Endothelial cell of umbilical vein (primary cell): Measurements from ENCODE around the gene COL23A1. TPM values are rescaled to one million over a fixed set of nuclear protein-coding genes. Genes with fewer than 3 reads are reported as not detected.

ENCODE experiments used
- BruUV-seq: library from RNA; stranded (reverse); fragments of 400-500 nt; replicated peaks from 2 replicates; lab custom pipeline; 2021; lab: Mats Ljungman, UMichigan
- CTCF ChIA-PET: fragments of 300-600, 350-600 bp; sonication (Branson Sonifier 250); formaldehyde crosslinking; loops from one replicate; lab custom pipeline; 2021; ENCODE audit warnings: antibody characterized with exemption, inconsistent platforms; lab: Charles Lee
- POLR2A ChIA-PET: fragments of 300-600, 350-600 bp; sonication (Branson Sonifier 250); formaldehyde crosslinking; loops from one replicate; lab custom pipeline; 2021; ENCODE audit warnings: antibody characterized with exemption, inconsistent platforms; lab: Charles Lee
- DNase-seq: peaks from one replicate; pipeline ENCODE4 v3.0.0-alpha.2; 2011; ENCODE audit warnings: low read depth, low spot score
- FAIRE-seq: peaks from 2 replicates; lab custom pipeline; 2011; peaks lifted over from hg19 to GRCh38; lab: Jason Lieb, UNC
- H2AFZ ChIP-seq: 2 replicates; pipeline ENCODE4 v1.6.0; 2012; ENCODE audit warnings: low read depth, low read length, control low read depth, inconsistent platforms
- H3K27ac ChIP-seq: 2 replicates; pipeline ENCODE4 v1.5.1; 2011; ENCODE audit warnings: low read depth, mild to moderate bottlenecking, control low read depth, low read length, moderate library complexity; ENCODE audit not compliant: insufficient read depth
- H3K27me3 ChIP-seq, 2 experiments: 2 replicates each; pipeline versions ENCODE4 v1.6.0 to v1.6.1; 2011; ENCODE audit warnings: low read length in 2 of 2, mixed read lengths in 1 of 2; ENCODE audit not compliant: control insufficient read depth in 2 of 2, insufficient read depth in 2 of 2
- H3K36me3 ChIP-seq, 2 experiments: 2 replicates in 1 of 2; 3 replicates in 1 of 2; pipeline ENCODE4 v1.5.1; 2011; ENCODE audit warnings: low read length in 2 of 2, mild to moderate bottlenecking in 1 of 2, moderate library complexity in 1 of 2; ENCODE audit not compliant: control insufficient read depth in 2 of 2, insufficient read depth in 2 of 2; ENCODE audit errors: extremely low read depth in 1 of 2
- H3K4me1 ChIP-seq: 3 replicates; pipeline ENCODE4 v1.5.1; 2011; ENCODE audit warnings: mild to moderate bottlenecking, low read length; ENCODE audit not compliant: control insufficient read depth, insufficient read depth; ENCODE audit errors: extremely low read depth
- H3K4me2 ChIP-seq: 2 replicates; pipeline ENCODE4 v1.6.1; 2011; ENCODE audit warnings: low read length, control low read depth, mixed read lengths; ENCODE audit not compliant: insufficient read depth
- H3K4me3 ChIP-seq, 3 experiments: fragments of 200-600 bp in 1 of 3; sonication (generic), shearing (Covaris generic) in 1 of 3; replicated peaks in 1 of 3; 2 replicates each; pipeline ENCODE4 v1.5.1; 2011 to 2016; ENCODE audit warnings: control low read depth in 3 of 3, low read length in 3 of 3, mild to moderate bottlenecking in 2 of 3, inconsistent platforms in 1 of 3, low read depth in 1 of 3, moderate library complexity in 1 of 3; ENCODE audit not compliant: insufficient read depth in 1 of 3
- H3K79me2 ChIP-seq: 2 replicates; pipeline ENCODE4 v1.6.0; 2012; ENCODE audit warnings: low read length, inconsistent platforms; ENCODE audit not compliant: control insufficient read depth, insufficient read depth
- H3K9ac ChIP-seq: replicated peaks from 2 replicates; pipeline ENCODE3; 2011; ENCODE audit warnings: low read length, control low read depth; ENCODE audit not compliant: insufficient read depth; ENCODE audit errors: extremely low read depth
- H3K9me1 ChIP-seq: replicated peaks from 3 replicates; pipeline ENCODE4 v1.6.0; 2011; ENCODE audit warnings: mild to moderate bottlenecking, low read length; ENCODE audit not compliant: control insufficient read depth, insufficient read depth; ENCODE audit errors: extremely low read depth
- H3K9me3 ChIP-seq: replicated peaks from 2 replicates; pipeline ENCODE4 v1.5.1; 2012; ENCODE audit warnings: low read length, inconsistent platforms; ENCODE audit not compliant: control insufficient read depth, insufficient read depth
- H4K20me1 ChIP-seq: replicated peaks from 2 replicates; pipeline ENCODE3; 2011; ENCODE audit warnings: mild to moderate bottlenecking, low read length; ENCODE audit not compliant: control insufficient read depth, insufficient read depth; ENCODE audit errors: extremely low read depth
- EZH2 ChIP-seq: IDR thresholded peaks from 2 replicates; pipeline ENCODE4 v1.6.1; 2012; ENCODE audit warnings: borderline replicate concordance, low read depth, mild to moderate bottlenecking, moderate library complexity, low read length, inconsistent platforms; ENCODE audit not compliant: severe bottlenecking
- FOS ChIP-seq: IDR thresholded peaks from 2 replicates; pipeline ENCODE4 v1.6.1; 2011; ENCODE audit warnings: mild to moderate bottlenecking, low read length, moderate library complexity, borderline replicate concordance; ENCODE audit not compliant: insufficient read depth
- GATA2 ChIP-seq: IDR thresholded peaks from 2 replicates; pipeline ENCODE4 v1.7.0; 2011; ENCODE audit warnings: low read depth, mild to moderate bottlenecking, moderate library complexity, mixed read lengths, low read length; ENCODE audit not compliant: insufficient read length, insufficient read depth
- JUN ChIP-seq: IDR thresholded peaks from 2 replicates; pipeline ENCODE4 v1.6.1; 2011; ENCODE audit warnings: borderline replicate concordance, low read depth; ENCODE audit not compliant: insufficient read length, insufficient read depth
- MYC ChIP-seq: IDR thresholded peaks from one replicate; pipeline ENCODE4 v1.6.1; 2011; ENCODE audit warnings: mild to moderate bottlenecking, low read depth, low read length
- POLR2A ChIP-seq: IDR thresholded peaks from 2 replicates; pipeline ENCODE4 v1.6.1; 2012; ENCODE audit warnings: low read depth, mild to moderate bottlenecking, control low read depth, low read length
- POLR2AphosphoS5 ChIP-seq: IDR thresholded peaks from 2 replicates; pipeline ENCODE4 v1.6.1; 2012; ENCODE audit warnings: low read depth, mild to moderate bottlenecking, control low read depth, low read length, moderate library complexity; ENCODE audit not compliant: insufficient read depth
- dilution Hi-C: fragments of 300-500 bp; cut with MboI; formaldehyde crosslinking; loops from one replicate; pipeline ENCODE4 v1.15.0; 2019; ENCODE audit warnings: low sequenced_read_pairs; ENCODE audit not compliant: extremely low pct_ligation_motif_present
- intact Hi-C: fragments of 100-400 bp; cut with micrococcal nuclease; formaldehyde crosslinking; loops from one replicate; pipeline ENCODE4 v1.10.0; 2022
- polyA plus RNA-seq, 4 experiments: library from polyadenylated mRNA; depleted of rRNA in 3 of 4; stranded (reverse) in 3 of 4; unstranded in 1 of 4; fragments of >200 nt; gene quantifications; 2 replicates each; pipeline versions ENCODE4 v1.2.1 to v1.2.3, GENCODE V29; 2011 to 2012; ENCODE audit warnings: missing spikeins in 1 of 4
- total RNA-seq: library from RNA; stranded (reverse); gene quantifications from 2 replicates; pipeline ENCODE4 v1.2.3, GENCODE V29; 2021
- TF ChIP-seq, protein P1 (sequence below), 2 donors: IDR thresholded peaks; 1 replicate in 1 of 2; 2 replicates in 1 of 2; pipeline ENCODE4 v1.5.1; 2011; ENCODE audit warnings: low read length in 2 of 2, mild to moderate bottlenecking in 2 of 2, moderate library complexity in 2 of 2, control low read depth in 1 of 2, inconsistent platforms in 1 of 2, low read depth in 1 of 2; ENCODE audit not compliant: insufficient read depth in 1 of 2; ENCODE audit errors: extremely low read depth in 1 of 2
- TF ChIP-seq, protein P2 (sequence below): IDR thresholded peaks from 2 replicates; pipeline ENCODE4 v1.6.1; 2011; ENCODE audit not compliant: insufficient read depth, insufficient read length

COL23A1 gene
- total and polyA plus RNA-seq, 2 donors (not counting 3 experiments of a cell fraction or from before 2014, with no cell fraction given) = not detected

- no peaks in the 10 kb centered on the region for H3K9me1 ChIP-seq
- DNase-seq (no peak), FAIRE-seq (no peak)
- POLR2A ChIA-PET = no interaction called here
- H3K4me3 ChIP-seq = no peak overlapping the region
- no peaks in the 10 kb centered on the region for H3K79me2 ChIP-seq
- no peaks in the 10 kb centered on the region for H3K36me3 ChIP-seq
- H3K9ac ChIP-seq = no peak overlapping the region
- no peak overlapping the region for H2AFZ ChIP-seq
- no peaks in the 10 kb centered on the region for H3K27me3 ChIP-seq
- H3K4me2 ChIP-seq = no peak overlapping the region
- intact Hi-C loops (no loop called here), dilution Hi-C loops (no loop called here)
- CTCF ChIA-PET = no interaction called here
- no peaks in the 10 kb centered on the region for H3K9me3 ChIP-seq
- BruUV-seq = no TSS peak
- no peaks in the 10 kb centered on the region for H3K4me1 ChIP-seq
- TF ChIP-seq, protein P1, sequence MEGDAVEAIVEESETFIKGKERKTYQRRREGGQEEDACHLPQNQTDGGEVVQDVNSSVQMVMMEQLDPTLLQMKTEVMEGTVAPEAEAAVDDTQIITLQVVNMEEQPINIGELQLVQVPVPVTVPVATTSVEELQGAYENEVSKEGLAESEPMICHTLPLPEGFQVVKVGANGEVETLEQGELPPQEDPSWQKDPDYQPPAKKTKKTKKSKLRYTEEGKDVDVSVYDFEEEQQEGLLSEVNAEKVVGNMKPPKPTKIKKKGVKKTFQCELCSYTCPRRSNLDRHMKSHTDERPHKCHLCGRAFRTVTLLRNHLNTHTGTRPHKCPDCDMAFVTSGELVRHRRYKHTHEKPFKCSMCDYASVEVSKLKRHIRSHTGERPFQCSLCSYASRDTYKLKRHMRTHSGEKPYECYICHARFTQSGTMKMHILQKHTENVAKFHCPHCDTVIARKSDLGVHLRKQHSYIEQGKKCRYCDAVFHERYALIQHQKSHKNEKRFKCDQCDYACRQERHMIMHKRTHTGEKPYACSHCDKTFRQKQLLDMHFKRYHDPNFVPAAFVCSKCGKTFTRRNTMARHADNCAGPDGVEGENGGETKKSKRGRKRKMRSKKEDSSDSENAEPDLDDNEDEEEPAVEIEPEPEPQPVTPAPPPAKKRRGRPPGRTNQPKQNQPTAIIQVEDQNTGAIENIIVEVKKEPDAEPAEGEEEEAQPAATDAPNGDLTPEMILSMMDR (IDR thresholded peaks at IDR 0.05; ENCODE audit: extremely low read depth in 1 of 2, insufficient read depth in 1 of 2, low read depth in 1 of 2, low read length in 2 of 2) = no peak
- no peak for TF ChIP-seq POLR2AphosphoS5
- TF ChIP-seq, protein P2, sequence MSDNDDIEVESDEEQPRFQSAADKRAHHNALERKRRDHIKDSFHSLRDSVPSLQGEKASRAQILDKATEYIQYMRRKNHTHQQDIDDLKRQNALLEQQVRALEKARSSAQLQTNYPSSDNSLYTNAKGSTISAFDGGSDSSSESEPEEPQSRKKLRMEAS = no peak
- TF ChIP-seq POLR2A = no peak
- TF ChIP-seq GATA2 = no peak
- TF ChIP-seq MYC = no peak
- TF ChIP-seq EZH2 = no peak
- no peak for TF ChIP-seq FOS
- TF ChIP-seq JUN = no peak
- no peaks in the 10 kb centered on the region for H4K20me1 ChIP-seq
- H3K27ac ChIP-seq = no peak overlapping the region
Observed at GRCh38 chr5:178522361-178522760, 67.8 kb downstream of the COL23A1 start.
